Keratinocyte (primary cell): ENCODE results near the gene KMT5C. TPM values are rescaled to one million over a fixed set of nuclear protein-coding genes. Genes with fewer than 3 reads are reported as not detected.

Experiments
- DNase-seq: peaks from one replicate; pipeline ENCODE4 v3.0.0-alpha.2; 2011; ENCODE audit warnings: low read depth, missing footprints, low spot score
- FAIRE-seq: peaks from 2 replicates; lab custom pipeline; 2011; peaks lifted over from hg19 to GRCh38; lab: Jason Lieb, UNC
- H2AFZ ChIP-seq: 2 replicates; pipeline ENCODE4 v1.6.0; 2012; ENCODE audit warnings: low read length, control low read depth, inconsistent platforms; ENCODE audit not compliant: control insufficient read depth
- H3K27ac ChIP-seq: 2 replicates; pipeline ENCODE4 v1.5.1; 2011; ENCODE audit warnings: low read length; ENCODE audit not compliant: control insufficient read depth, insufficient read depth
- H3K27me3 ChIP-seq: 3 replicates; pipeline ENCODE4 v1.6.0; 2011; ENCODE audit warnings: low read length; ENCODE audit not compliant: control insufficient read depth, insufficient read depth; ENCODE audit errors: extremely low read depth
- H3K36me3 ChIP-seq, 2 experiments: 2 replicates in 1 of 2; 3 replicates in 1 of 2; pipeline ENCODE4 v1.5.1; 2011; ENCODE audit warnings: low read length in 2 of 2, mild to moderate bottlenecking in 1 of 2; ENCODE audit not compliant: control insufficient read depth in 2 of 2, insufficient read depth in 2 of 2; ENCODE audit errors: extremely low read depth in 1 of 2
- H3K4me1 ChIP-seq: 3 replicates; pipeline ENCODE4 v1.5.1; 2011; ENCODE audit warnings: low read length; ENCODE audit not compliant: control insufficient read depth, insufficient read depth; ENCODE audit errors: extremely low read depth
- H3K4me2 ChIP-seq: 3 replicates; pipeline ENCODE4 v1.6.0; 2011; ENCODE audit warnings: low read depth, low read length; ENCODE audit not compliant: control insufficient read depth, insufficient read depth; ENCODE audit errors: extremely low read depth
- H3K4me3 ChIP-seq, 3 experiments: fragments of 200-600 bp in 1 of 3; sonication (generic) in 1 of 3; 2 replicates in 2 of 3; 3 replicates in 1 of 3; pipeline ENCODE4 v1.5.1; 2011 to 2016; ENCODE audit warnings: low read length in 3 of 3, mild to moderate bottlenecking in 3 of 3, control low read depth in 2 of 3, inconsistent platforms in 1 of 3, low read depth in 1 of 3, mixed read lengths in 1 of 3, mixed run types in 1 of 3, moderate library complexity in 1 of 3; ENCODE audit not compliant: control insufficient read depth in 2 of 3, insufficient read depth in 2 of 3; ENCODE audit errors: extremely low read depth in 1 of 3
- H3K79me2 ChIP-seq: 2 replicates; pipeline ENCODE4 v1.6.0; 2012; ENCODE audit warnings: low read length; ENCODE audit not compliant: control insufficient read depth, insufficient read depth
- H3K9ac ChIP-seq: 3 replicates; pipeline ENCODE4 v1.6.0; 2011; ENCODE audit warnings: low read length; ENCODE audit not compliant: control insufficient read depth, insufficient read depth; ENCODE audit errors: extremely low read depth
- H3K9me1 ChIP-seq: 3 replicates; pipeline ENCODE4 v1.6.0; 2011; ENCODE audit warnings: low read length; ENCODE audit not compliant: control insufficient read depth, insufficient read depth; ENCODE audit errors: extremely low read depth
- H3K9me3 ChIP-seq: 2 replicates; pipeline ENCODE4 v1.5.1; 2012; ENCODE audit warnings: low read depth, low read length; ENCODE audit not compliant: control insufficient read depth
- H4K20me1 ChIP-seq: 3 replicates; pipeline ENCODE4 v1.6.0; 2011; ENCODE audit warnings: low read length; ENCODE audit not compliant: control insufficient read depth, insufficient read depth; ENCODE audit errors: extremely low read depth
- CTCF ChIP-seq, 3 experiments: IDR thresholded peaks in 1 of 3; conservative IDR thresholded peaks in 1 of 3; optimal IDR thresholded peaks in 1 of 3; 2 replicates in 2 of 3; 3 replicates in 1 of 3; pipeline versions ENCODE3 to v1.5.1; 2011; ENCODE audit warnings: low read length in 3 of 3, mild to moderate bottlenecking in 3 of 3, moderate library complexity in 2 of 3, control low read depth in 1 of 3, inconsistent platforms in 1 of 3; ENCODE audit not compliant: insufficient read depth in 2 of 3; ENCODE audit errors: extremely low read depth in 1 of 3
- EZH2 ChIP-seq: IDR thresholded peaks from one replicate; pipeline ENCODE4 v1.6.1; 2012; ENCODE audit warnings: inconsistent platforms, mild to moderate bottlenecking, low read length, moderate library complexity
- dilution Hi-C: fragments of 300-500 bp; cut with MboI; formaldehyde crosslinking; loops from one replicate; pipeline ENCODE4 v1.7.0; 2020; ENCODE audit warnings: low sequenced_read_pairs; ENCODE audit not compliant: extremely low pct_ligation_motif_present
- polyA plus RNA-seq, 5 experiments: library from polyadenylated mRNA; depleted of rRNA in 3 of 5; stranded (reverse) in 3 of 5; stranded (forward) in 1 of 5; unstranded in 1 of 5; fragments of >200 nt; gene quantifications; 1 replicate in 1 of 5; 2 replicates in 3 of 5; 3 replicates in 1 of 5; pipeline versions ENCODE4 v1.2.1 to v1.2.3, GENCODE V29; 2011 to 2012; ENCODE audit warnings: missing spikeins in 2 of 5, low read depth in 1 of 5, low replicate concordance in 1 of 5

The KMT5C gene
- polyA plus RNA-seq, 1 donor (not counting 4 experiments of a cell fraction or from before 2014, with no cell fraction given): 4.3 TPM

DNA sequence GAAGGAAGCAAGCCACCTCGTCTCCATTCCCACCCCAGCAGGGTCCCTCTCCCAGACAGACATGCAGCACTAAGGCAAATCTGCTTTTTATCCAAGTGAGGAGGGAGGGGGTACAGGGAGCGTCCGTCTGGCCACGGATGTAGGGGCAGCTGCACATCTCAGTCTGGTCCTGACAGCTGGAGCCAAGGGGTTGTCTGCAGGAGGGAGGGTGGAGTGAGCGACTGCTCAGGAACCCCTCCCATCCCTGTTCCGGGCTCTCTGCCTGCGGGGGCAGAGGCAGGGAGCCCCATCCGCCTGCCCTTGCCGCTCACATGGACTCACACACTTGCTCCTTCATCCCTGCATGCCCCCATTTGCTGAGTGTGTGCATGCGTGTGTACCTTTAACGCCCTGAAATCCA lies 39.5 kb downstream of the KMT5C start:
- H2AFZ ChIP-seq: no peak overlapping the region
- H3K36me3 ChIP-seq: peaks cover 0 to 5% of the 10 kb centered on the region in 2 experiments
- no peak overlapping the region for H3K9ac ChIP-seq
- dilution Hi-C loops: no loop called here
- no peaks in the 10 kb centered on the region for H3K9me3 ChIP-seq
- DNase-seq (no peak), FAIRE-seq (no peak)
- H3K9me1 ChIP-seq: no peaks in the 10 kb centered on the region
- H4K20me1 ChIP-seq: no peaks in the 10 kb centered on the region
- H3K4me1 ChIP-seq: peaks cover under 1% of the 10 kb centered on the region
- peaks cover under 1% of the 10 kb centered on the region for H3K27me3 ChIP-seq
- no peak overlapping the region for H3K27ac ChIP-seq
- peaks cover 5% of the 10 kb centered on the region for H3K79me2 ChIP-seq
- no peak overlapping the region for H3K4me2 ChIP-seq
- no peak for TF ChIP-seq EZH2
- no peak for TF ChIP-seq CTCF (optimal IDR thresholded peaks at IDR 0.05 in 1 of 3, IDR thresholded peaks at IDR 0.05 in 1 of 3, conservative IDR thresholded peaks at IDR 0.05 in 1 of 3; ENCODE audit: extremely low read depth in 1 of 3, insufficient read depth in 2 of 3, low read length in 3 of 3)
- no peak overlapping the region for H3K4me3 ChIP-seq

- no peaks in the 10 kb centered on the region for H3K9me3 ChIP-seq
- no peak overlapping the region for H3K9ac ChIP-seq
- H2AFZ ChIP-seq: no peak overlapping the region
- TF ChIP-seq CTCF (optimal IDR thresholded peaks at IDR 0.05 in 1 of 3, IDR thresholded peaks at IDR 0.05 in 1 of 3, conservative IDR thresholded peaks at IDR 0.05 in 1 of 3; ENCODE audit: extremely low read depth in 1 of 3, insufficient read depth in 2 of 3, low read length in 3 of 3): no peak
- TF ChIP-seq EZH2: no peak
- no peaks in the 10 kb centered on the region for H3K9me1 ChIP-seq
- H3K79me2 ChIP-seq: peaks cover 18% of the 10 kb centered on the region
- H3K27me3 ChIP-seq: no peaks in the 10 kb centered on the region
- H3K4me3 ChIP-seq: no peak overlapping the region
- DNase-seq: no peak
- peaks cover 2 to 13% of the 10 kb centered on the region in 2 experiments for H3K36me3 ChIP-seq
- FAIRE-seq: no peak
- peaks cover 9% of the 10 kb centered on the region for H3K4me1 ChIP-seq
- H3K4me2 ChIP-seq: no peak overlapping the region
- dilution Hi-C loops: no loop called here
- H3K27ac ChIP-seq: no peak overlapping the region
- peaks cover 8% of the 10 kb centered on the region for H4K20me1 ChIP-seq
Observed at GRCh38 chr19:55382013-55382412, 42.3 kb downstream of the KMT5C start.
